ENCODE measurements around the gene IFI27. TPM values are rescaled to one million over a fixed set of nuclear protein-coding genes. Genes with fewer than 3 reads are reported as not detected.

Gene IFI27
- total RNA-seq, 1 donor from 2014 or later: 3.7 TPM

- Mint-ChIP-seq H3K4me3 (ENCODE audit: unreplicated experiment) (no peak overlapping the region), H3K4me1 (ENCODE audit: low read depth, unreplicated experiment) (no peaks in the 10 kb centered on the region), H3K9me3 (ENCODE audit: unreplicated experiment) (no peaks in the 10 kb centered on the region), H3K27me3 (ENCODE audit: unreplicated experiment) (no peaks in the 10 kb centered on the region), H3K27ac (ENCODE audit: unreplicated experiment) (no peak overlapping the region), H3K36me3 (ENCODE audit: unreplicated experiment) (peaks cover 11% of the 10 kb centered on the region)
- no peak for DNase-seq
- TF ChIP-seq, protein P1, sequence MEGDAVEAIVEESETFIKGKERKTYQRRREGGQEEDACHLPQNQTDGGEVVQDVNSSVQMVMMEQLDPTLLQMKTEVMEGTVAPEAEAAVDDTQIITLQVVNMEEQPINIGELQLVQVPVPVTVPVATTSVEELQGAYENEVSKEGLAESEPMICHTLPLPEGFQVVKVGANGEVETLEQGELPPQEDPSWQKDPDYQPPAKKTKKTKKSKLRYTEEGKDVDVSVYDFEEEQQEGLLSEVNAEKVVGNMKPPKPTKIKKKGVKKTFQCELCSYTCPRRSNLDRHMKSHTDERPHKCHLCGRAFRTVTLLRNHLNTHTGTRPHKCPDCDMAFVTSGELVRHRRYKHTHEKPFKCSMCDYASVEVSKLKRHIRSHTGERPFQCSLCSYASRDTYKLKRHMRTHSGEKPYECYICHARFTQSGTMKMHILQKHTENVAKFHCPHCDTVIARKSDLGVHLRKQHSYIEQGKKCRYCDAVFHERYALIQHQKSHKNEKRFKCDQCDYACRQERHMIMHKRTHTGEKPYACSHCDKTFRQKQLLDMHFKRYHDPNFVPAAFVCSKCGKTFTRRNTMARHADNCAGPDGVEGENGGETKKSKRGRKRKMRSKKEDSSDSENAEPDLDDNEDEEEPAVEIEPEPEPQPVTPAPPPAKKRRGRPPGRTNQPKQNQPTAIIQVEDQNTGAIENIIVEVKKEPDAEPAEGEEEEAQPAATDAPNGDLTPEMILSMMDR (IDR thresholded peaks at IDR 0.05; ENCODE audit: partially characterized antibody, unreplicated experiment): no peak
Observed at GRCh38 chr14:94101748-94102147, 8.8 kb upstream of the IFI27 start.

DNA sequence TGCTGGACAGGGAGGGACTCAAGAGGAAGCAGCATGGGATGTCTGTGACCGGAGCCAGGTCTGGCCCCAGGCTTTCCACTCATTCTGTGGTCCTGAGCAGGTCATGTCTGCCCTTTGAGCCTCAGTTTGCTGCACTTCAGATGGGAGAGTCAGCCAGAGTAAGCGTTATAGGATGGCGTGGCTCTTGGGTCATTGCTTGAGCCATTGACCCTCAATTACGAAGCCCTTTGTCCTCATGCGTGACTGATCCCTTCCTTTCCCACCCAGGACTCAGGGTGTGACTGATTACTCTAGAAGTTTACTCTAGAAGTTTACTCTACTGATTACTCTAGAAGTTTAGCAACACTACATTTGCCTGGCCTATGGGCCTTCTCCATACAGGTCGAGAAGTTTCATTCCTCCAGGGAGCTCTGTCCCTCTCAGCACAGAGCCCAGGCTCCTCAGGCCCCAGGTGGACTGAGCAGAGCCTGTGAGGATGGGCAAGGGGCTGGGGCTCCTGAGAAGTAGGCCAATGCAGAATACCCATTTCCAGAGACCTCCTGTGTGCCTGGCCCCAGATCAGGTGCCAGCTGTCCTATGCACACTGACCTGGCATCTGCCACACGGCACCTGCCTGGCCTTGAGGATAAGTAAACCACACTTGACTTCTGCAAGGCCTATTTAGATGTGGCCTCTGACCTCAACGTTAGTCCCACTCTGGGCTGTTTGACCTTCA is 7.6 kb upstream of the IFI27 start:
- DNase-seq: no peak
- peaks cover 5% of the 10 kb centered on the region for H3K36me3 Mint-ChIP-seq (ENCODE audit: unreplicated experiment)
- no peak overlapping the region for H3K27ac Mint-ChIP-seq (ENCODE audit: unreplicated experiment)
- no peaks in the 10 kb centered on the region for H3K9me3 Mint-ChIP-seq (ENCODE audit: unreplicated experiment)
- H3K27me3 Mint-ChIP-seq (ENCODE audit: unreplicated experiment): no peaks in the 10 kb centered on the region
- no peak overlapping the region for H3K4me3 Mint-ChIP-seq (ENCODE audit: unreplicated experiment)
- H3K4me1 Mint-ChIP-seq (ENCODE audit: low read depth, unreplicated experiment): no peaks in the 10 kb centered on the region
- TF ChIP-seq, protein P1 (IDR thresholded peaks at IDR 0.05; ENCODE audit: partially characterized antibody, unreplicated experiment): no peak

GRCh38 chr14:94103554-94104150 is 6.9 kb upstream of the IFI27 start:
- Mint-ChIP-seq H3K9me3 (ENCODE audit: unreplicated experiment) (no peaks in the 10 kb centered on the region), H3K36me3 (ENCODE audit: unreplicated experiment) (no peaks in the 10 kb centered on the region), H3K27me3 (ENCODE audit: unreplicated experiment) (no peaks in the 10 kb centered on the region), H3K4me1 (ENCODE audit: low read depth, unreplicated experiment) (no peaks in the 10 kb centered on the region), H3K4me3 (ENCODE audit: unreplicated experiment) (no peak overlapping the region), H3K27ac (ENCODE audit: unreplicated experiment) (no peak overlapping the region)
- no peak for DNase-seq
- TF ChIP-seq, protein P1 (IDR thresholded peaks at IDR 0.05; ENCODE audit: partially characterized antibody, unreplicated experiment): no peak

DNA sequence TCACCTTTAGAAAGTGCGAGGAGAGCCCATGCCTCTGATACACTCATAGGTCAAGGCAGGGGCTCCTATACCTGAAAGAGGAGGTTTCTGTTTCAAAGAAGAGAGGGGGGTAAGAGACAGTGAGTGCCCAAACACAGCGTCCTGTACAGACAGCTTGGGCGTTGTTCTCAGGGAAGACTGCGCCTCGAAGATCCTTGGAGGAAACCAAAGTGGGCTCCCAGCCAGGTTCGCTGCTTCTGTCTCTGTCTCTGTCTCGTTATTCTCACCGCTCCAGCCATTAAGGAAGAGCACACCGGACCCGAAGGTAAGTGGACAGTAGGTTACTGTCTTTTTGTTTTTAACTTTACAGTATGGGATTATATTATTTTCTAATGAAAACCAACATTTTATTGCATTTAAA is 5.8 kb upstream of the IFI27 start:
- Mint-ChIP-seq H3K4me1 (ENCODE audit: low read depth, unreplicated experiment) (no peaks in the 10 kb centered on the region), H3K27me3 (ENCODE audit: unreplicated experiment) (no peaks in the 10 kb centered on the region), H3K36me3 (ENCODE audit: unreplicated experiment) (no peaks in the 10 kb centered on the region), H3K9me3 (ENCODE audit: unreplicated experiment) (no peaks in the 10 kb centered on the region), H3K27ac (ENCODE audit: unreplicated experiment) (no peak overlapping the region), H3K4me3 (ENCODE audit: unreplicated experiment) (no peak overlapping the region)
- TF ChIP-seq, protein P1 (IDR thresholded peaks at IDR 0.05; ENCODE audit: partially characterized antibody, unreplicated experiment): no peak
- DNase-seq: no peak

- no peak for DNase-seq
- H3K27ac Mint-ChIP-seq (ENCODE audit: unreplicated experiment): no peak overlapping the region
- peaks cover 6% of the 10 kb centered on the region for H3K4me1 Mint-ChIP-seq (ENCODE audit: low read depth, unreplicated experiment)
- peaks cover 4% of the 10 kb centered on the region for H3K27me3 Mint-ChIP-seq (ENCODE audit: unreplicated experiment)
- no peaks in the 10 kb centered on the region for H3K36me3 Mint-ChIP-seq (ENCODE audit: unreplicated experiment)
- no peaks in the 10 kb centered on the region for H3K9me3 Mint-ChIP-seq (ENCODE audit: unreplicated experiment)
- H3K4me3 Mint-ChIP-seq (ENCODE audit: unreplicated experiment): no peak overlapping the region
- TF ChIP-seq, protein P1 (IDR thresholded peaks at IDR 0.05; ENCODE audit: partially characterized antibody, unreplicated experiment): no peak
Observed at GRCh38 chr14:94109915-94110250, 653 bp upstream of the IFI27 start.
